GM23338 (cell line): ENCODE results near the gene KIF2C. TPM values are rescaled to one million over a fixed set of nuclear protein-coding genes. Genes with fewer than 3 reads are reported as not detected.

Experiments
- ATAC-seq: fragments of 200-7000 bp; cut with Tn5 transposase; 3 replicates; pipeline ENCODE4 v1.9.1; 2020
- DNase-seq: peaks from one replicate; pipeline ENCODE4 v3.0.0-alpha.2; 2015; ENCODE audit warnings: low spot score
- H2AFZ ChIP-seq: fragments of 200-600 bp; sonication (generic); 2 replicates; pipeline ENCODE4 v1.8.0; 2016; ENCODE audit warnings: antibody characterized with exemption, mild to moderate bottlenecking, moderate library complexity
- H3F3A ChIP-seq: fragments of 200-600 bp; sonication (generic); replicated peaks from 2 replicates; pipeline ENCODE4 v1.8.0; 2017; ENCODE audit warnings: antibody characterized with exemption, mixed run types, low read depth
- H3K27ac ChIP-seq: fragments of 200-600 bp; sonication (generic); 2 replicates; pipeline ENCODE4 v1.6.1; 2016; ENCODE audit warnings: low read depth
- H3K27me3 ChIP-seq: fragments of 200-600 bp; sonication (generic); 2 replicates; pipeline ENCODE4 v1.8.0; 2016; ENCODE audit warnings: mild to moderate bottlenecking, mixed run types, moderate library complexity; ENCODE audit not compliant: insufficient read depth
- H3K36me3 ChIP-seq: fragments of 200-600 bp; sonication (generic); 2 replicates; pipeline ENCODE4 v1.8.0; 2016; ENCODE audit warnings: mild to moderate bottlenecking; ENCODE audit not compliant: insufficient read depth
- H3K4me1 ChIP-seq: fragments of 200-600 bp; sonication (generic); 2 replicates; pipeline ENCODE4 v1.8.0; 2016; ENCODE audit warnings: mild to moderate bottlenecking, moderate library complexity; ENCODE audit not compliant: insufficient read depth
- H3K4me2 ChIP-seq: fragments of 200-600 bp; sonication (generic); 2 replicates; pipeline ENCODE4 v1.7.1; 2017; ENCODE audit warnings: mixed run types
- H3K4me3 ChIP-seq: fragments of 200-600 bp; sonication (generic); 2 replicates; pipeline ENCODE4 v1.6.1; 2016; ENCODE audit warnings: mixed run types
- H3K79me2 ChIP-seq: fragments of 200-600 bp; sonication (generic); replicated peaks from 2 replicates; pipeline ENCODE4 v1.8.0; 2017; ENCODE audit warnings: mild to moderate bottlenecking; ENCODE audit not compliant: insufficient read depth
- H3K9me2 ChIP-seq: fragments of 200-600 bp; sonication (generic); 2 replicates; pipeline ENCODE4 v1.8.0; 2017; ENCODE audit not compliant: insufficient read depth
- H4K20me1 ChIP-seq: fragments of 200-600 bp; sonication (generic); replicated peaks from 2 replicates; pipeline ENCODE4 v1.8.0; 2017; ENCODE audit warnings: mild to moderate bottlenecking; ENCODE audit not compliant: insufficient read depth
- H3K27ac Mint-ChIP-seq: 2 replicates; pipeline ENCODE4 v1.8.0; 2020; ENCODE audit warnings: inconsistent platforms, mild to moderate bottlenecking, moderate library complexity, mixed read lengths
- H3K27me3 Mint-ChIP-seq: 3 replicates; pipeline ENCODE4 v1.8.0; 2022; ENCODE audit warnings: low read depth, mild to moderate bottlenecking, moderate library complexity, mixed read lengths, inconsistent platforms; ENCODE audit not compliant: insufficient read depth, poor library complexity
- H3K36me3 Mint-ChIP-seq: 3 replicates; pipeline ENCODE4 v1.8.0; 2021; ENCODE audit warnings: low read depth, mild to moderate bottlenecking, inconsistent platforms, moderate library complexity, mixed read lengths
- H3K4me1 Mint-ChIP-seq: 3 replicates; pipeline ENCODE4 v1.8.0; 2020; ENCODE audit warnings: mild to moderate bottlenecking, inconsistent platforms, mixed read lengths
- H3K4me3 Mint-ChIP-seq: 3 replicates; pipeline ENCODE4 v1.8.0; 2021; ENCODE audit warnings: moderate library complexity, mild to moderate bottlenecking, inconsistent platforms, mixed read lengths
- H3K9me3 Mint-ChIP-seq: 3 replicates; pipeline ENCODE4 v1.8.0; 2020; ENCODE audit warnings: moderate library complexity, mild to moderate bottlenecking, inconsistent platforms, mixed read lengths
- CREB1 ChIP-seq: fragments of 250-450 bp; sonication (Bioruptor Pico); IDR thresholded peaks from 2 replicates; pipeline ENCODE4 v1.5.0; 2020; ENCODE audit warnings: low read depth, mild to moderate bottlenecking, moderate library complexity
- ETS1 ChIP-seq: IDR thresholded peaks from 2 replicates; pipeline ENCODE4 v1.6.1; 2016; ENCODE audit warnings: antibody characterized with exemption
- EZH2 ChIP-seq: fragments of 200-600 bp; sonication (generic); IDR thresholded peaks from one replicate; pipeline ENCODE4 v1.8.0; 2017; ENCODE audit warnings: antibody characterized with exemption, mild to moderate bottlenecking, low read depth; ENCODE audit not compliant: unreplicated experiment
- EZH2phosphoT487 ChIP-seq: fragments of 200-600 bp; sonication (generic); IDR thresholded peaks from one replicate; pipeline ENCODE4 v1.8.1; 2018; ENCODE audit warnings: antibody characterized with exemption; ENCODE audit not compliant: unreplicated experiment
- JUNB ChIP-seq: IDR thresholded peaks from one replicate; pipeline ENCODE4 v1.6.1; 2016; ENCODE audit warnings: antibody characterized with exemption; ENCODE audit not compliant: unreplicated experiment
- NANOG ChIP-seq: IDR thresholded peaks from 2 replicates; pipeline ENCODE4 v1.6.1; 2016; ENCODE audit warnings: antibody characterized with exemption, borderline replicate concordance
- POLR2AphosphoS5 ChIP-seq: IDR thresholded peaks from 2 replicates; pipeline ENCODE4 v1.6.1; 2016; ENCODE audit warnings: antibody characterized with exemption, low read depth
- ZNF114 ChIP-seq: fragments of 250-450 bp; sonication (Bioruptor Pico); IDR thresholded peaks from 2 replicates; pipeline ENCODE4 v1.5.0; 2020; ENCODE audit warnings: mild to moderate bottlenecking, moderate library complexity
- ZNF331 ChIP-seq: fragments of 250-450 bp; sonication (Bioruptor Pico); IDR thresholded peaks from 2 replicates; pipeline ENCODE4 v1.5.0; 2020; ENCODE audit warnings: low read depth, mild to moderate bottlenecking, moderate library complexity
- polyA plus RNA-seq: library from polyadenylated mRNA; unstranded; fragments of >200 nt; fragmentation: Nextera tagmentation; extraction: Ambion mirVana; gene quantifications from 2 replicates; pipeline ENCODE4 v1.2.1, GENCODE V29; 2016
- total RNA-seq: library from RNA; depleted of rRNA; stranded (reverse); fragments of >200 nt; shearing (Covaris generic); gene quantifications from 2 replicates; pipeline ENCODE4 v1.2.3, GENCODE V29; 2014
- TF ChIP-seq, protein P1 (sequence below), 2 experiments: fragments of 200-600 bp in 1 of 2; sonication (generic) in 1 of 2; conservative IDR thresholded peaks; 2 replicates each; pipeline versions ENCODE4 v1.5.1 to v1.6.1; 2016 to 2017; ENCODE audit warnings: antibody characterized with exemption in 2 of 2, low read depth in 2 of 2, mild to moderate bottlenecking in 2 of 2, moderate library complexity in 1 of 2
- TF ChIP-seq, protein P2 (sequence below): IDR thresholded peaks from one replicate; pipeline ENCODE4 v1.6.1; 2018; ENCODE audit warnings: antibody characterized with exemption; ENCODE audit not compliant: unreplicated experiment

KIF2C gene
- total and polyA plus RNA-seq, 2 experiments from 2014 or later, result 38.0 to 62.9 TPM

GRCh38 chr1:44787506-44787905, 47.9 kb downstream of the KIF2C start (continued):
- TF ChIP-seq ETS1, result no peak
- TF ChIP-seq, protein P1, sequence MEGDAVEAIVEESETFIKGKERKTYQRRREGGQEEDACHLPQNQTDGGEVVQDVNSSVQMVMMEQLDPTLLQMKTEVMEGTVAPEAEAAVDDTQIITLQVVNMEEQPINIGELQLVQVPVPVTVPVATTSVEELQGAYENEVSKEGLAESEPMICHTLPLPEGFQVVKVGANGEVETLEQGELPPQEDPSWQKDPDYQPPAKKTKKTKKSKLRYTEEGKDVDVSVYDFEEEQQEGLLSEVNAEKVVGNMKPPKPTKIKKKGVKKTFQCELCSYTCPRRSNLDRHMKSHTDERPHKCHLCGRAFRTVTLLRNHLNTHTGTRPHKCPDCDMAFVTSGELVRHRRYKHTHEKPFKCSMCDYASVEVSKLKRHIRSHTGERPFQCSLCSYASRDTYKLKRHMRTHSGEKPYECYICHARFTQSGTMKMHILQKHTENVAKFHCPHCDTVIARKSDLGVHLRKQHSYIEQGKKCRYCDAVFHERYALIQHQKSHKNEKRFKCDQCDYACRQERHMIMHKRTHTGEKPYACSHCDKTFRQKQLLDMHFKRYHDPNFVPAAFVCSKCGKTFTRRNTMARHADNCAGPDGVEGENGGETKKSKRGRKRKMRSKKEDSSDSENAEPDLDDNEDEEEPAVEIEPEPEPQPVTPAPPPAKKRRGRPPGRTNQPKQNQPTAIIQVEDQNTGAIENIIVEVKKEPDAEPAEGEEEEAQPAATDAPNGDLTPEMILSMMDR (conservative IDR thresholded peaks at IDR 0.05; ENCODE audit: low read depth in 2 of 2), result no peak
- TF ChIP-seq ZNF331 (CRISPR knock-in tag), result no peak
- TF ChIP-seq, protein P2, sequence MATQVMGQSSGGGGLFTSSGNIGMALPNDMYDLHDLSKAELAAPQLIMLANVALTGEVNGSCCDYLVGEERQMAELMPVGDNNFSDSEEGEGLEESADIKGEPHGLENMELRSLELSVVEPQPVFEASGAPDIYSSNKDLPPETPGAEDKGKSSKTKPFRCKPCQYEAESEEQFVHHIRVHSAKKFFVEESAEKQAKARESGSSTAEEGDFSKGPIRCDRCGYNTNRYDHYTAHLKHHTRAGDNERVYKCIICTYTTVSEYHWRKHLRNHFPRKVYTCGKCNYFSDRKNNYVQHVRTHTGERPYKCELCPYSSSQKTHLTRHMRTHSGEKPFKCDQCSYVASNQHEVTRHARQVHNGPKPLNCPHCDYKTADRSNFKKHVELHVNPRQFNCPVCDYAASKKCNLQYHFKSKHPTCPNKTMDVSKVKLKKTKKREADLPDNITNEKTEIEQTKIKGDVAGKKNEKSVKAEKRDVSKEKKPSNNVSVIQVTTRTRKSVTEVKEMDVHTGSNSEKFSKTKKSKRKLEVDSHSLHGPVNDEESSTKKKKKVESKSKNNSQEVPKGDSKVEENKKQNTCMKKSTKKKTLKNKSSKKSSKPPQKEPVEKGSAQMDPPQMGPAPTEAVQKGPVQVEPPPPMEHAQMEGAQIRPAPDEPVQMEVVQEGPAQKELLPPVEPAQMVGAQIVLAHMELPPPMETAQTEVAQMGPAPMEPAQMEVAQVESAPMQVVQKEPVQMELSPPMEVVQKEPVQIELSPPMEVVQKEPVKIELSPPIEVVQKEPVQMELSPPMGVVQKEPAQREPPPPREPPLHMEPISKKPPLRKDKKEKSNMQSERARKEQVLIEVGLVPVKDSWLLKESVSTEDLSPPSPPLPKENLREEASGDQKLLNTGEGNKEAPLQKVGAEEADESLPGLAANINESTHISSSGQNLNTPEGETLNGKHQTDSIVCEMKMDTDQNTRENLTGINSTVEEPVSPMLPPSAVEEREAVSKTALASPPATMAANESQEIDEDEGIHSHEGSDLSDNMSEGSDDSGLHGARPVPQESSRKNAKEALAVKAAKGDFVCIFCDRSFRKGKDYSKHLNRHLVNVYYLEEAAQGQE, result no peak
- no peak for TF ChIP-seq EZH2
- TF ChIP-seq CREB1 (CRISPR knock-in tag), result no peak
- no peak for TF ChIP-seq POLR2AphosphoS5
- no peak for TF ChIP-seq EZH2phosphoT487
- TF ChIP-seq JUNB, result no peak
- no peak for TF ChIP-seq NANOG
- TF ChIP-seq ZNF114 (CRISPR knock-in tag), result no peak

DNA sequence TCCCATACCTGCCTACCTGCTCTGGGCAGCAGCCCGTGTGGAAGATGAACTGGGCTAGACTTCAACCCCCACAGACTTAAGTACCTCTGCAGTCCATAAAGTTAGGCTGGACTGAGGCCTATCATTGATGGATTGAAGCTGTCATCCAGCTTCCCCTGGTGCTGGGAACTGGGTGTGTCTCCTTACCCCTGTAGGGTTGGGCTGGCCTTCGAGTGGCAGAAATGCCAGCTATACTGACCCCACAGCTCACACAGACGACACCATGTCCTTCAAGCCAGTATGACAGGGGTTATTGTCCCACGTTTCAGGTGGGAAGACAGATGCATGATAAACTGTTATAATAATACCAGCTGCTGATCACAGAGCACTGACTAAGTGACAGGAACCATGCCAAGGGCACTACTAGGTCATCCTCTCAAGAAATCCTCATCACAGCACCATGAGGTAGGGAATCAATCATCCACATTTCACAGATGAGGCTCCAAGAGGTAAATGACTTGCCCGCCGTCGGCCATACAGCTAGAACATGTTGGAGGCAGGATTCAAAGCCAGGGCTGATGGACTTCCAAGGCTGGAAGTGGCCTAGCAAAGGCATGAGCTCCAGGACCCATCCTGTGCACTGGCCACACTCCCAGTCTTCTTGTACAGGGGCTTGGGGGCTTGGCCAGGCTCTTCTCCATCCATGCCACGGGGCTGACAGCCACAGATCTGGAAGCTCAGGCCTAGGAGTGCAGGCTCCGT, 48.7 kb downstream of the KIF2C start, which contains the start of gene BEST4:
Gene BEST4 (minus strand): TSS at position 51 of the 741 bp plus-strand sequence. CDS start 465 bp downstream, outside the sequence.
- no peak within 1 kb of the TSS for H3K4me3 Mint-ChIP-seq
- DNase-seq (no peak), ATAC-seq (no peak)
- Histone ChIP-seq H4K20me1 (no peaks in the 10 kb centered on the region), H3K9me2 (no peaks in the 10 kb centered on the region), H3K27me3 (0 out of 2 replicates have a peak, but pooled peaks cover 10% of the 10 kb centered on the region), H3K4me1 (peaks cover 25% of the 10 kb centered on the region), H3F3A (peaks cover 21% of the 10 kb centered on the region), H3K79me2 (no peaks in the 10 kb centered on the region), H3K4me3 (0 out of 2 replicates have a peak within 1 kb of the TSS, but pooled peaks have one; percentile 73), H2AFZ (no peak within 1 kb of the TSS), H3K27ac (no peak within 1 kb of the TSS), H3K36me3 (no peaks in the 10 kb centered on the region), H3K4me2 (no peak within 1 kb of the TSS)
- no peaks in the 10 kb centered on the region; the same call in 2 of the 3 replicates for H3K36me3 Mint-ChIP-seq
- peaks cover 35% of the 10 kb centered on the region for H3K4me1 Mint-ChIP-seq
- no peak within 1 kb of the TSS for H3K27ac Mint-ChIP-seq
- TF ChIP-seq, protein P2, result no peak
- TF ChIP-seq ETS1, result no peak
- TF ChIP-seq ZNF331 (CRISPR knock-in tag), result no peak
- TF ChIP-seq EZH2phosphoT487, result no peak
- peaks cover 25% of the 10 kb centered on the region for H3K27me3 Mint-ChIP-seq
- H3K9me3 Mint-ChIP-seq, result no peaks in the 10 kb centered on the region; the same call in 2 of the 3 replicates
